ENCODE data around the gene ALOX5AP.

The ALOX5AP gene

GRCh38 chr13:30753030-30753616, 17.8 kb downstream of the ALOX5AP start:
- FAIRE-seq (no peak), DNase-seq (ENCODE audit: insufficient read length, low spot score) (no peak)

GRCh38 chr13:30755678-30756077, 20.3 kb downstream of the ALOX5AP start:
- FAIRE-seq (no peak), DNase-seq (ENCODE audit: insufficient read length, low spot score) (no peak)

GRCh38 chr13:30757026-30757742, 21.8 kb downstream of the ALOX5AP start:
- FAIRE-seq (no peak), DNase-seq (ENCODE audit: insufficient read length, low spot score) (no peak)

- FAIRE-seq (no peak), DNase-seq (ENCODE audit: insufficient read length, low spot score) (no peak)
These were observed 24.4 kb downstream of the ALOX5AP start for GRCh38 chr13:30759748-30760147.

GRCh38 chr13:30762643-30763042, 27.3 kb downstream of the ALOX5AP start:
- DNase-seq (ENCODE audit: insufficient read length, low spot score) (no peak), FAIRE-seq (no peak)

GRCh38 chr13:30763786-30764413, 28.6 kb downstream of the ALOX5AP start:
- DNase-seq (ENCODE audit: insufficient read length, low spot score) (no peak), FAIRE-seq (no peak)

- DNase-seq (ENCODE audit: insufficient read length, low spot score) (no peak), FAIRE-seq (no peak)
These were observed 30.9 kb downstream of the ALOX5AP start for GRCh38 chr13:30766231-30766630.

- FAIRE-seq (no peak), DNase-seq (ENCODE audit: insufficient read length, low spot score) (no peak)
These were observed 35.6 kb downstream of the ALOX5AP start for GRCh38 chr13:30770929-30771328.

GRCh38 chr13:30773561-30773960, 38.2 kb downstream of the ALOX5AP start:
- FAIRE-seq (no peak), DNase-seq (ENCODE audit: insufficient read length, low spot score) (no peak)

GRCh38 chr13:30774214-30774730, 38.9 kb downstream of the ALOX5AP start:
- no peak for FAIRE-seq

GRCh38 chr13:30776661-30777060, 41.3 kb downstream of the ALOX5AP start:
- FAIRE-seq (no peak), DNase-seq (ENCODE audit: insufficient read length, low spot score) (no peak)

More at GRCh38 chr13:30774214-30774730, 38.9 kb downstream of the ALOX5AP start:
- DNase-seq (ENCODE audit: insufficient read length, low spot score) = no peak

GRCh38 chr13:30779016-30779415, 43.7 kb downstream of the ALOX5AP start:
- FAIRE-seq (no peak), DNase-seq (ENCODE audit: insufficient read length, low spot score) (no peak)

- no peak for FAIRE-seq
- DNase-seq (ENCODE audit: insufficient read length, low spot score) = no peak
These were observed 44.3 kb downstream of the ALOX5AP start for GRCh38 chr13:30779608-30780007.

GRCh38 chr13:30780338-30780981, 45.1 kb downstream of the ALOX5AP start:
- DNase-seq (ENCODE audit: insufficient read length, low spot score) (no peak), FAIRE-seq (no peak)

- FAIRE-seq (no peak), DNase-seq (ENCODE audit: insufficient read length, low spot score) (no peak)
These were observed 50.0 kb downstream of the ALOX5AP start for GRCh38 chr13:30785191-30785850.

GRCh38 chr13:30786648-30787047, 51.3 kb downstream of the ALOX5AP start:
- no peak for FAIRE-seq
- DNase-seq (ENCODE audit: insufficient read length, low spot score) = no peak

GRCh38 chr13:30787738-30788525, 52.6 kb downstream of the ALOX5AP start:
- DNase-seq (ENCODE audit: insufficient read length, low spot score) (no peak), FAIRE-seq (no peak)

- FAIRE-seq = no peak
- DNase-seq (ENCODE audit: insufficient read length, low spot score) = no peak
These were observed 54.0 kb downstream of the ALOX5AP start for GRCh38 chr13:30789166-30789862.

GRCh38 chr13:30790592-30790991, 55.2 kb downstream of the ALOX5AP start:
- DNase-seq (ENCODE audit: insufficient read length, low spot score) = no peak
- FAIRE-seq = no peak

All from HTR-8/SVneo (cell line).